HCT116 (cell line): ENCODE measurements around the gene CERS6. TPM values are rescaled to one million over a fixed set of nuclear protein-coding genes. Genes with fewer than 3 reads are reported as not detected.

Experiments
- ATAC-seq: fragments of 200-7000 bp; cut with Tn5 transposase; 2 replicates; pipeline ENCODE4 v1.9.1; 2020; ENCODE audit warnings: mild to moderate bottlenecking, moderate library complexity
- BruUV-seq: library from RNA; stranded (reverse); fragments of 400-500 nt; replicated peaks from 2 replicates; lab custom pipeline; 2021; lab: Mats Ljungman, UMichigan
- CTCF ChIA-PET: fragments of 300-600 bp; sonication (Branson Sonifier 250); formaldehyde crosslinking; loops from one replicate; lab custom pipeline; 2021; ENCODE audit warnings: antibody characterized with exemption; lab: Charles Lee
- POLR2A ChIA-PET: fragments of 300-600, 350-600 bp; sonication (Branson Sonifier 250); formaldehyde crosslinking; loops from one replicate; lab custom pipeline; 2021; ENCODE audit warnings: antibody characterized with exemption; lab: Charles Lee
- RAD21 ChIA-PET, 2 experiments: fragments of 300-600 bp; sonication (Branson Sonifier 250); formaldehyde crosslinking; loops; one replicate each; lab custom pipeline; 2023; ENCODE audit warnings: low total read pairs in 2 of 2; ENCODE audit not compliant: uncharacterized antibody in 2 of 2, unreplicated experiment in 2 of 2, low non-redundant PET in 1 of 2; lab: Charles Lee
- DNase-seq: peaks from one replicate; pipeline ENCODE4 v3.0.0-alpha.2; 2010; ENCODE audit warnings: low read depth, low spot score
- H2AFZ ChIP-seq: fragments of 200-600 bp; shearing (Covaris generic), sonication (generic); 2 replicates; pipeline ENCODE4 v1.6.1; 2017; ENCODE audit warnings: low read depth, mixed run types, mixed read lengths, antibody characterized with exemption, low read length; ENCODE audit not compliant: poor library complexity, severe bottlenecking
- H3K27ac ChIP-seq: 2 replicates; pipeline ENCODE4 v1.5.1; 2012; ENCODE audit warnings: low read depth, low read length
- H3K27me3 ChIP-seq: fragments of 200-600 bp; sonication (generic); 2 replicates; pipeline ENCODE4 v1.6.1; 2016; ENCODE audit warnings: mixed run types, low read length, mixed read lengths; ENCODE audit not compliant: insufficient read depth
- H3K36me3 ChIP-seq, 2 experiments: fragments of 200-500 bp in 1 of 2; fragments of 200-600 bp in 1 of 2; sonication (Bioruptor generic) in 1 of 2; sonication (generic) in 1 of 2; 2 replicates each; pipeline versions ENCODE4 v1.5.1 to v1.6.1; 2014 to 2016; ENCODE audit warnings: low read length in 2 of 2, inconsistent platforms in 1 of 2, mixed read lengths in 1 of 2, mixed run types in 1 of 2; ENCODE audit not compliant: insufficient read depth in 2 of 2, control insufficient read depth in 1 of 2
- H3K4me1 ChIP-seq, 2 experiments: fragments of 200-600 bp in 1 of 2; sonication (generic) in 1 of 2; 2 replicates each; pipeline versions ENCODE4 v1.5.1 to v1.6.1; 2012 to 2017; ENCODE audit warnings: low read length in 2 of 2, inconsistent platforms in 1 of 2, mild to moderate bottlenecking in 1 of 2, mixed read lengths in 1 of 2, mixed run types in 1 of 2, moderate library complexity in 1 of 2; ENCODE audit not compliant: insufficient read depth in 2 of 2, control insufficient read depth in 1 of 2
- H3K4me2 ChIP-seq: fragments of 200-600 bp; sonication (generic); 2 replicates; pipeline ENCODE4 v1.6.1; 2017; ENCODE audit warnings: mixed run types, low read length, mixed read lengths
- H3K4me3 ChIP-seq, 2 experiments: fragments of 200-600 bp in 1 of 2; sonication (generic) in 1 of 2; replicated peaks in 1 of 2; 2 replicates each; pipeline ENCODE4 v1.5.1; 2011 to 2016; ENCODE audit warnings: low read length in 2 of 2, control low read depth in 1 of 2, low read depth in 1 of 2, mild to moderate bottlenecking in 1 of 2, mixed read lengths in 1 of 2, mixed run types in 1 of 2
- H3K79me2 ChIP-seq: fragments of 200-600 bp; sonication (generic); 2 replicates; pipeline ENCODE4 v1.6.1; 2017; ENCODE audit warnings: mild to moderate bottlenecking, mixed run types, low read length, moderate library complexity, mixed read lengths; ENCODE audit not compliant: insufficient read depth
- H3K9ac ChIP-seq: fragments of 200-600 bp; sonication (generic); 2 replicates; pipeline ENCODE4 v1.6.1; 2016; ENCODE audit warnings: low read length, mixed read lengths
- H3K9me2 ChIP-seq: fragments of 200-600 bp; sonication (generic), shearing (Covaris generic); 2 replicates; pipeline ENCODE4 v1.6.1; 2017; ENCODE audit warnings: mixed run types, mild to moderate bottlenecking, moderate library complexity; ENCODE audit not compliant: insufficient read depth
- H3K9me3 ChIP-seq, 2 experiments: fragments of 200-500 bp in 1 of 2; fragments of 200-600 bp in 1 of 2; sonication (Bioruptor generic) in 1 of 2; sonication (generic) in 1 of 2; 2 replicates each; pipeline ENCODE4 v1.6.1; 2014 to 2017; ENCODE audit warnings: low read length in 2 of 2, mixed read lengths in 2 of 2, inconsistent platforms in 1 of 2, low read depth in 1 of 2, mild to moderate bottlenecking in 1 of 2, mixed run types in 1 of 2, moderate library complexity in 1 of 2; ENCODE audit not compliant: control insufficient read depth in 1 of 2, insufficient read depth in 1 of 2
- H4K20me1 ChIP-seq: fragments of 200-600 bp; sonication (generic), shearing (Covaris generic); 2 replicates; pipeline ENCODE4 v1.6.1; 2017; ENCODE audit warnings: mixed run types, mild to moderate bottlenecking, moderate library complexity; ENCODE audit not compliant: insufficient read depth
- CBX3 ChIP-seq: IDR thresholded peaks from 2 replicates; pipeline ENCODE4 v1.6.1; 2012; ENCODE audit warnings: low read depth
- EZH2 ChIP-seq: fragments of 200-600 bp; sonication (generic); IDR thresholded peaks from 2 replicates; pipeline ENCODE4 v1.6.1; 2017; ENCODE audit warnings: antibody characterized with exemption, mixed run types
- EZH2phosphoT487 ChIP-seq: fragments of 200-600 bp; IDR thresholded peaks from 2 replicates; pipeline ENCODE4 v1.6.1; 2018; ENCODE audit warnings: antibody characterized with exemption, borderline replicate concordance
- POLR2A ChIP-seq: IDR thresholded peaks from 2 replicates; pipeline ENCODE4 v1.7.0; 2011; ENCODE audit warnings: borderline replicate concordance; ENCODE audit not compliant: insufficient read depth, insufficient read length; ENCODE audit errors: extremely low read depth
- RAD21 ChIP-seq: IDR thresholded peaks from 2 replicates; pipeline ENCODE4 v1.6.1; 2012; ENCODE audit warnings: low read depth, mild to moderate bottlenecking
- SIN3A ChIP-seq: IDR thresholded peaks from 2 replicates; pipeline ENCODE4 v1.6.1; 2012; ENCODE audit warnings: low read depth
- SP1 ChIP-seq: IDR thresholded peaks from 2 replicates; pipeline ENCODE4 v1.6.1; 2012; ENCODE audit warnings: low read depth
- SRF ChIP-seq: IDR thresholded peaks from 2 replicates; pipeline ENCODE4 v1.6.1; 2012; ENCODE audit warnings: low read depth
- TCF7L2 ChIP-seq: IDR thresholded peaks from 2 replicates; pipeline ENCODE4 v1.7.0; 2011; ENCODE audit warnings: borderline replicate concordance, inconsistent platforms; ENCODE audit not compliant: insufficient read depth, insufficient read length; ENCODE audit errors: extremely low read depth
- YY1 ChIP-seq: IDR thresholded peaks from 2 replicates; pipeline ENCODE4 v1.6.1; 2011; ENCODE audit warnings: low read length, low read depth, moderate library complexity, mild to moderate bottlenecking; ENCODE audit not compliant: insufficient replicate concordance; ENCODE audit errors: extremely low read depth
- ZNF274 ChIP-seq: fragments of 200-500 bp; sonication (Bioruptor generic); IDR thresholded peaks from 2 replicates; pipeline ENCODE4 v1.6.1; 2014; ENCODE audit warnings: mild to moderate bottlenecking, low read depth, low read length, inconsistent platforms
- intact Hi-C: fragments of 100-400 bp; cut with micrococcal nuclease; formaldehyde crosslinking; loops from 2 replicates; pipeline ENCODE4 v1.10.0; 2022
- total RNA-seq: library from RNA; stranded (reverse); gene quantifications from one replicate; pipeline ENCODE4 v1.2.1, GENCODE V29; 2021; ENCODE audit not compliant: unreplicated experiment
- TF ChIP-seq, protein P1 (sequence below): IDR thresholded peaks from 2 replicates; pipeline ENCODE4 v1.6.1; 2012
- TF ChIP-seq, protein P2 (sequence below): IDR thresholded peaks from 2 replicates; pipeline ENCODE4 v1.6.1; 2011; ENCODE audit warnings: mild to moderate bottlenecking, low read length, moderate library complexity; ENCODE audit not compliant: insufficient replicate concordance; ENCODE audit errors: extremely low read depth
- TF ChIP-seq, protein P3 (sequence below), 3 experiments: fragments of 200-600 bp in 1 of 3; sonication (generic) in 1 of 3; IDR thresholded peaks in 2 of 3; conservative IDR thresholded peaks in 1 of 3; 2 replicates each; pipeline ENCODE4 v1.5.1; 2012 to 2017; ENCODE audit warnings: low read depth in 2 of 3, low read length in 2 of 3, antibody characterized with exemption in 1 of 3, borderline replicate concordance in 1 of 3, control low read depth in 1 of 3, mild to moderate bottlenecking in 1 of 3, mixed read lengths in 1 of 3, mixed run types in 1 of 3, moderate library complexity in 1 of 3; ENCODE audit not compliant: insufficient read depth in 1 of 3

The CERS6 gene
- total RNA-seq, 1 experiment from 2014 or later, result 37.0 TPM

DNA sequence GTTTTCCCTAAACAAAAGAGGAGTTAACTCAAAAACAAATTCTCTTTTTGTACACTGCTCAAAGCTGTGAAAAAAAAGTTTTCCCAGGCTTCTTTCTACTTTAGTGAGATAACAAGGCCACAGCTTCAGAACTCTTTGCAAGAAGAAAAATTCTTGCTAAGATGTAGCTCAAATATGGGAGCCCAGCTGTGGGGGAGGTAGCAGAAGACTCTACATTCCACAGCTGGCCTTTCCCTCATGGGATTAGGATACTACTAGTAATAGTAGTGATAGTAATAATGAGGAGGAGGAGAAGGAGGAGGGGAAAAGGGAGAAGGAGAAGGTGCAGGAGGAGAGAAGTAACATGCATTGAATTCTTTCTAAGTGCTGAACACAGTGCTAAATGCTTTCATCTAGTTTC is 19.2 kb upstream of the CERS6 start:
- POLR2A ChIA-PET, result no interaction called here
- intact Hi-C loops, result no loop called here
- TF ChIP-seq, protein P1, sequence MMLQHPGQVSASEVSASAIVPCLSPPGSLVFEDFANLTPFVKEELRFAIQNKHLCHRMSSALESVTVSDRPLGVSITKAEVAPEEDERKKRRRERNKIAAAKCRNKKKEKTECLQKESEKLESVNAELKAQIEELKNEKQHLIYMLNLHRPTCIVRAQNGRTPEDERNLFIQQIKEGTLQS, result no peak
- no peak for TF ChIP-seq RAD21
- TF ChIP-seq, all 23 proteins: peak for 0
- Histone ChIP-seq H3K27me3 (no peaks in the 10 kb centered on the region), H3K36me3 (no peaks in the 10 kb centered on the region), H2AFZ (no peak overlapping the region), H3K79me2 (no peaks in the 10 kb centered on the region), H3K4me2 (no peak overlapping the region), H4K20me1 (no peaks in the 10 kb centered on the region), H3K27ac (no peak overlapping the region), H3K9ac (no peak overlapping the region), H3K9me3 (no peaks in the 10 kb centered on the region), H3K4me3 (no peak overlapping the region), H3K9me2 (no peaks in the 10 kb centered on the region), H3K4me1 (no peaks in the 10 kb centered on the region)
- CTCF ChIA-PET, result no interaction called here
- RAD21 ChIA-PET, result no interaction called here
- ATAC-seq (no peak), DNase-seq (no peak)
- BruUV-seq, result no TSS peak

DNA sequence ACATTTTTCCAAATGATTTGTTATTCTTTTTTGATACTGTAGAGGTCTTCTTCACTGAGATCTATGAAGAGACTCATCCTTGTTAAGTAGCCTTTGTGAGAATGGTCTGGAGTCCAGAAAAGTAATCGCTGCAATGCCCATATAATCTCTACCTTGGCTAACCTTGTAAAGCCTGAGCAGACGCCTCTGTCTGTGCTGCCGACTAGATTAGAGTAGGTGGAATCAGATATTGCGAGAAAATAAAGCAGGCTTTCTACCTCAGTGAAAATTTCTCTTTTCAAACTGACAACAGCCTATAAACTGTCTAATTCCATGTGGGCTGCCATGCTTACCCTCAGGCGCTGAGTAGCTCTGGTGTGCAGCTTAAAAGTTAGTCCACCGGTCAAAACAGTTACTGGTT is 17.5 kb upstream of the CERS6 start:
- H3K27ac ChIP-seq, result no peak overlapping the region
- RAD21 ChIA-PET, result no interaction called here
- no peak for TF ChIP-seq TCF7L2
- TF ChIP-seq EZH2, result no peak
- no peak for TF ChIP-seq EZH2phosphoT487
- no peak for TF ChIP-seq POLR2A
- TF ChIP-seq, protein P1, result no peak
- TF ChIP-seq, protein P2, sequence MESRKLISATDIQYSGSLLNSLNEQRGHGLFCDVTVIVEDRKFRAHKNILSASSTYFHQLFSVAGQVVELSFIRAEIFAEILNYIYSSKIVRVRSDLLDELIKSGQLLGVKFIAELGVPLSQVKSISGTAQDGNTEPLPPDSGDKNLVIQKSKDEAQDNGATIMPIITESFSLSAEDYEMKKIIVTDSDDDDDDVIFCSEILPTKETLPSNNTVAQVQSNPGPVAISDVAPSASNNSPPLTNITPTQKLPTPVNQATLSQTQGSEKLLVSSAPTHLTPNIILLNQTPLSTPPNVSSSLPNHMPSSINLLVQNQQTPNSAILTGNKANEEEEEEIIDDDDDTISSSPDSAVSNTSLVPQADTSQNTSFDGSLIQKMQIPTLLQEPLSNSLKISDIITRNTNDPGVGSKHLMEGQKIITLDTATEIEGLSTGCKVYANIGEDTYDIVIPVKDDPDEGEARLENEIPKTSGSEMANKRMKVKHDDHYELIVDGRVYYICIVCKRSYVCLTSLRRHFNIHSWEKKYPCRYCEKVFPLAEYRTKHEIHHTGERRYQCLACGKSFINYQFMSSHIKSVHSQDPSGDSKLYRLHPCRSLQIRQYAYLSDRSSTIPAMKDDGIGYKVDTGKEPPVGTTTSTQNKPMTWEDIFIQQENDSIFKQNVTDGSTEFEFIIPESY, result no peak
- TF ChIP-seq SRF, result no peak
- no peak for TF ChIP-seq SIN3A
- no peak for TF ChIP-seq SP1
- no peak for TF ChIP-seq YY1
- TF ChIP-seq CBX3, result no peak
- TF ChIP-seq ZNF274, result no peak
- TF ChIP-seq, protein P3, sequence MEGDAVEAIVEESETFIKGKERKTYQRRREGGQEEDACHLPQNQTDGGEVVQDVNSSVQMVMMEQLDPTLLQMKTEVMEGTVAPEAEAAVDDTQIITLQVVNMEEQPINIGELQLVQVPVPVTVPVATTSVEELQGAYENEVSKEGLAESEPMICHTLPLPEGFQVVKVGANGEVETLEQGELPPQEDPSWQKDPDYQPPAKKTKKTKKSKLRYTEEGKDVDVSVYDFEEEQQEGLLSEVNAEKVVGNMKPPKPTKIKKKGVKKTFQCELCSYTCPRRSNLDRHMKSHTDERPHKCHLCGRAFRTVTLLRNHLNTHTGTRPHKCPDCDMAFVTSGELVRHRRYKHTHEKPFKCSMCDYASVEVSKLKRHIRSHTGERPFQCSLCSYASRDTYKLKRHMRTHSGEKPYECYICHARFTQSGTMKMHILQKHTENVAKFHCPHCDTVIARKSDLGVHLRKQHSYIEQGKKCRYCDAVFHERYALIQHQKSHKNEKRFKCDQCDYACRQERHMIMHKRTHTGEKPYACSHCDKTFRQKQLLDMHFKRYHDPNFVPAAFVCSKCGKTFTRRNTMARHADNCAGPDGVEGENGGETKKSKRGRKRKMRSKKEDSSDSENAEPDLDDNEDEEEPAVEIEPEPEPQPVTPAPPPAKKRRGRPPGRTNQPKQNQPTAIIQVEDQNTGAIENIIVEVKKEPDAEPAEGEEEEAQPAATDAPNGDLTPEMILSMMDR (IDR thresholded peaks at IDR 0.05 in 2 of 3, conservative IDR thresholded peaks at IDR 0.05 in 1 of 3; ENCODE audit: borderline replicate concordance in 1 of 3, insufficient read depth in 1 of 3, low read depth in 2 of 3, low read length in 2 of 3), result no peak
- CTCF ChIA-PET, result no interaction called here
- ATAC-seq (no peak), DNase-seq (no peak)
- no peaks in the 10 kb centered on the region for H3K36me3 ChIP-seq
- BruUV-seq, result no TSS peak
- no peaks in the 10 kb centered on the region for H3K27me3 ChIP-seq
- H4K20me1 ChIP-seq, result no peaks in the 10 kb centered on the region
- no peaks in the 10 kb centered on the region for H3K79me2 ChIP-seq
- no peaks in the 10 kb centered on the region for H3K4me1 ChIP-seq
- H2AFZ ChIP-seq, result no peak overlapping the region
- H3K9me3 ChIP-seq, result no peaks in the 10 kb centered on the region
- H3K9me2 ChIP-seq, result no peaks in the 10 kb centered on the region
- POLR2A ChIA-PET, result no interaction called here
- no peak overlapping the region for H3K4me2 ChIP-seq
- H3K4me3 ChIP-seq, result no peak overlapping the region
- intact Hi-C loops, result no loop called here
- no peak overlapping the region for H3K9ac ChIP-seq
